Esophagus squamous epithelium (tissue), 5 donors: ENCODE measurements around the gene CRYBA4. TPM values are rescaled to one million over a fixed set of nuclear protein-coding genes. Genes with fewer than 3 reads are reported as not detected.

ENCODE experiments used
- DNase-seq: peaks from one replicate; lab custom pipeline; 2025; lab: John Stamatoyannopoulos, UW
- H3K27ac ChIP-seq, 4 donors: fragments of 200-600 bp; sonication (generic); one replicate each; pipeline ENCODE4 v1.5.1; 2016 to 2019; ENCODE audit warnings: mild to moderate bottlenecking in 1 of 4
- H3K27me3 ChIP-seq, 4 donors: fragments of 200-600 bp; sonication (generic); 1 replicate in 3 of 4; 2 replicates in 1 of 4; pipeline versions ENCODE4 v1.5.1 to v1.6.0; 2017 to 2021; ENCODE audit warnings: antibody characterized with exemption in 1 of 4
- H3K36me3 ChIP-seq, 3 donors: fragments of 200-600 bp; sonication (generic); one replicate each; pipeline ENCODE4 v1.5.1; 2016 to 2019
- H3K4me1 ChIP-seq, 3 donors: fragments of 200-600 bp; sonication (generic); one replicate each; pipeline ENCODE4 v1.5.1; 2017 to 2019
- H3K4me3 ChIP-seq, 4 donors: fragments of 200-600 bp; sonication (generic); 1 replicate in 3 of 4; 2 replicates in 1 of 4; pipeline ENCODE4 v1.5.1; 2016 to 2019; ENCODE audit warnings: mild to moderate bottlenecking in 2 of 4, moderate library complexity in 1 of 4
- H3K9me3 ChIP-seq, 3 donors: fragments of 200-600 bp; sonication (generic); one replicate each; pipeline ENCODE4 v1.5.1; 2016 to 2019
- POLR2A ChIP-seq, 4 donors: fragments of 450-650 bp; IDR thresholded peaks; one replicate each; pipeline ENCODE4 v1.6.1; 2017; ENCODE audit warnings: antibody characterized with exemption in 4 of 4, mild to moderate bottlenecking in 4 of 4, moderate library complexity in 3 of 4
- WGBS, 2 donors: methylation state at CpG; one replicate each; pipeline ENCODE4 v1.1.5; 2018; 5-methylcytosine and 5-hydroxymethylcytosine counted together
- intact Hi-C: fragments of 100-400 bp; cut with DNase I; formaldehyde crosslinking; loops from one replicate; pipeline ENCODE4 v1.15.0; 2022
- small RNA-seq, 4 donors: library from RNA; depleted of rRNA; stranded (forward); fragments of <200 nt; gene quantifications; one replicate each; pipeline ENCODE3, GENCODE V24; 2016
- total RNA-seq, 4 donors: library from RNA; depleted of rRNA; stranded (reverse); fragments of >200 nt; gene quantifications; one replicate each; pipeline ENCODE4 v1.1.0, GENCODE V29; 2016
- TF ChIP-seq, protein P1 (sequence below), 6 experiments: fragments of 450-650 bp in 4 of 6; fragments of 200-600 bp in 2 of 6; sonication (generic) in 2 of 6; IDR thresholded peaks; one replicate each; pipeline ENCODE4 v1.5.1; 2016 to 2019; ENCODE audit warnings: antibody characterized with exemption in 6 of 6, mild to moderate bottlenecking in 4 of 6, moderate library complexity in 4 of 6
- donor health status: DM: yes; HTN: yes; CAD: no.

The CRYBA4 gene
- total RNA-seq, 4 donors from 2014 or later, result not detected

DNA sequence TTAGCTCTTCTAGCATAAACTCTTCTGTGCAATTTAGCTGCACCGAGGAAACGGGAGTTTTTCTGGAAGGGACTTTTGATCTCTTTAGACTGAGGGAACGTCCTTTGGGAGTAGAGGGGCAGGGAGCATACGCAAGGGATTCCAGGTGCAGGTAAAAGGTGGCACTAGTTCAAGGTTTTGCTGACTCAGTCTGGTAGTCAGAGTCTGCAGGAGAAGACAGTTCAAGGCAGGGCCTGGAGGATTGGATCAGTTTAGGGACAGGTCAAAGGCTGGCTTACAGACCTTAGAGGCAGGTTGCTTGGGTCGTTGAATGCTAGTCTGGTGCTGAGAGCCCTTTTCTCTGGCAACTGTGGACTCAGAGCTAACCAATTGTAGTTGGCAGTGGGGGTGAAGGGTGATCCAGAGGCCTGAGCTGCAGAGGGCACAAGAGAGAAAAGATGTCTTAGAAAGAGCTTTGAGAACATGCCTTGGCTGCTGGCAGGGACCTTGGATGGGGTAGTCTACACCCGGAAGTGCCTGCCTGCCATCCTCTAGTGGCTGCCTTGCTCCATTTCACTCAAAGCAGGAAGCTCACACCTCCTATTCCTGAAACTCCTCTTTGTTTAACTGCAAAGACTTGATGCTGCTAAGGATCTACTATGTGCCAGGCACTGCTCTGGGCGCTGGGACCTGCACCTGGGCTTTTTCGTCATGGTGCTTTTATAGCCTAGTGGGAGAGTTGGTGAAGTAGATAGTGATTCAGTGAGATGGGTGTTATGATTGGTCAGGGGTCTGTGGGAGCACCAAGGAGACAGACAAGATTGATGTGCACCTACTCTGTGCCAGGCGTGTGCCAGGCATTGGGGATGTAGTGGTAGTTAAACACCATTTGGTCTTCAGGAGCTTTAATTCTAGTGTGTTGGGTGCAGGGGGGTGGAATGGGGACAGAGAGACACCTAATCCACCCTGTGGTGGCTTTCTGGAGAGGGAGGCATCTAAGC is 52.7 kb downstream of the CRYBA4 start:
- H3K27ac ChIP-seq, result peak overlapping the region; percentile 92 to 100 (median 96)
- DNase-seq, result no peak

DNA sequence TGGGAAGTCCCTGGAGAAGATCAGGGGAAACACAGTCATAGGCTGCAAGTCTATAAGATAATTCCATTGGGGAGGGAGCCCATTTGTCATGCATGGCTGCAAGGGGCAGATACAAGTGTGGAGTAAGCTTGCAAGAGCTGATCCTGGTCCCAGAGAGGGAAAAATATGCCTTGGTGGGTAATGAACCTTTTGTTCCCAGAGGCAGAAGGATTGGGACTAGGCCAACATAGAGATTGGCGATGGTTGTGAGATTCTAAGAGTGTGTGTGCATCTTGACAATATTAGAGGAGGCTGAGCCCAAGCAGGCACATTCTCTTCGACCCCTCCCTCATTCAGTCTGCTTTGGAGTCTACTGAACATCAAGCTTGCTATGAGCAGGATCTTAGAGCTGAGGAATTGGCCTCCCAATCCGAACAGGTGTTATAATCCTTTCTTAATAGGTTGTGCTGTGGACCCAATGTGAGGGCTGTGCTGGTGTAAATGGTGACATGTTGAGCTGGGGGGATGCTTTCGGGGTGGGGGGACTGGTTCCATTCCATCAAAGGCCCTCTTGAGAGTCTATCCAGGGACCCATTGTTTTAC is 54.0 kb downstream of the CRYBA4 start:
- intact Hi-C loops, result no loop called here
- Histone ChIP-seq H3K4me1 (peaks cover 33 to 63% (median 45%) of the 10 kb centered on the region in 3 donors), H3K27me3 (no peaks in the 10 kb centered on the region), H3K9me3 (no peaks in the 10 kb centered on the region), H3K36me3 (peaks cover 0 to 18% (median 0%) of the 10 kb centered on the region in 3 donors), H3K27ac (peak overlapping the region in 2 of 4 donors; percentile 96 to 100), H3K4me3 (no peak overlapping the region)
- no peak for TF ChIP-seq POLR2A (IDR thresholded peaks at IDR 0.05)
- TF ChIP-seq, protein P1, sequence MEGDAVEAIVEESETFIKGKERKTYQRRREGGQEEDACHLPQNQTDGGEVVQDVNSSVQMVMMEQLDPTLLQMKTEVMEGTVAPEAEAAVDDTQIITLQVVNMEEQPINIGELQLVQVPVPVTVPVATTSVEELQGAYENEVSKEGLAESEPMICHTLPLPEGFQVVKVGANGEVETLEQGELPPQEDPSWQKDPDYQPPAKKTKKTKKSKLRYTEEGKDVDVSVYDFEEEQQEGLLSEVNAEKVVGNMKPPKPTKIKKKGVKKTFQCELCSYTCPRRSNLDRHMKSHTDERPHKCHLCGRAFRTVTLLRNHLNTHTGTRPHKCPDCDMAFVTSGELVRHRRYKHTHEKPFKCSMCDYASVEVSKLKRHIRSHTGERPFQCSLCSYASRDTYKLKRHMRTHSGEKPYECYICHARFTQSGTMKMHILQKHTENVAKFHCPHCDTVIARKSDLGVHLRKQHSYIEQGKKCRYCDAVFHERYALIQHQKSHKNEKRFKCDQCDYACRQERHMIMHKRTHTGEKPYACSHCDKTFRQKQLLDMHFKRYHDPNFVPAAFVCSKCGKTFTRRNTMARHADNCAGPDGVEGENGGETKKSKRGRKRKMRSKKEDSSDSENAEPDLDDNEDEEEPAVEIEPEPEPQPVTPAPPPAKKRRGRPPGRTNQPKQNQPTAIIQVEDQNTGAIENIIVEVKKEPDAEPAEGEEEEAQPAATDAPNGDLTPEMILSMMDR (IDR thresholded peaks at IDR 0.05), result no peak
- no peak for DNase-seq
- 88 to 92% methylated on average over 3 to 4 of the region's 4 CpGs for WGBS, 2 donors

More for the DNA sequence above, 52.7 kb downstream of the CRYBA4 start:
- Histone ChIP-seq H3K4me3 (peak overlapping the region in 3 of 4 donors; percentile 6 to 91 (median 79)), H3K9me3 (no peaks in the 10 kb centered on the region), H3K4me1 (peaks cover 33 to 64% (median 45%) of the 10 kb centered on the region in 3 donors), H3K27me3 (no peaks in the 10 kb centered on the region), H3K36me3 (peaks cover 0 to 7% (median 0%) of the 10 kb centered on the region in 3 donors)
- TF ChIP-seq POLR2A (IDR thresholded peaks at IDR 0.05), result no peak
- TF ChIP-seq, protein P1 (IDR thresholded peaks at IDR 0.05), result peak in 2 of 6 experiments; percentile 8 to 16
- intact Hi-C loops, result no loop called here
- 53 to 60% methylated on average over 8 to 9 of the region's 9 CpGs for whole genome bisulfite sequencing, 2 donors

DNA sequence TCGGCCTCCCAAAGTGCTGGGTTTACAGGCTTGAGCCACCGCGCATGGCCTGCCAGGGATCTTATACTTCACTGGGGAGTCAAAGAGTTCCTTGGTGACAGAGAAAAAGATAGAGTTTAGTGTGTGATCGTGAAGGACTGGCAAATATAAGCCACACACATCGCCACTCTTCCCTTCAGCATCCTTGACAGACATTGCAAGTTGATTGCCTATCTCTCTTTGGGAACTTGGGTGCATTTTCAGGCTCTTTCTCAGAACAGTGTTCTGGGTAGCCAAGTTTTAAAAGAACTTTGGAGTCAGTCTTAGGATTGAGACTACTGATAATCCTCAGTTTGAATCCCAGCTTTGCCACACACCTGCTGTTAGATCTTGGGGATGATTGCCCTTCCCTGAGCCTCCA is 55.5 kb downstream of the CRYBA4 start:
- DNase-seq, result no peak
- peaks cover 21 to 49% (median 31%) of the 10 kb centered on the region in 3 donors for H3K4me1 ChIP-seq
- H3K36me3 ChIP-seq, result peaks cover 4 to 32% (median 9%) of the 10 kb centered on the region in 3 donors
- no peak overlapping the region for H3K4me3 ChIP-seq
- 52 to 55% methylated on average over 2 of the region's 5 CpGs for WGBS, 2 donors
- no peaks in the 10 kb centered on the region for H3K9me3 ChIP-seq
- H3K27me3 ChIP-seq, result no peaks in the 10 kb centered on the region
- intact Hi-C loops, result no loop called here
- TF ChIP-seq, protein P1 (IDR thresholded peaks at IDR 0.05), result no peak
- TF ChIP-seq POLR2A (IDR thresholded peaks at IDR 0.05), result no peak
- H3K27ac ChIP-seq, result no peak overlapping the region

DNA sequence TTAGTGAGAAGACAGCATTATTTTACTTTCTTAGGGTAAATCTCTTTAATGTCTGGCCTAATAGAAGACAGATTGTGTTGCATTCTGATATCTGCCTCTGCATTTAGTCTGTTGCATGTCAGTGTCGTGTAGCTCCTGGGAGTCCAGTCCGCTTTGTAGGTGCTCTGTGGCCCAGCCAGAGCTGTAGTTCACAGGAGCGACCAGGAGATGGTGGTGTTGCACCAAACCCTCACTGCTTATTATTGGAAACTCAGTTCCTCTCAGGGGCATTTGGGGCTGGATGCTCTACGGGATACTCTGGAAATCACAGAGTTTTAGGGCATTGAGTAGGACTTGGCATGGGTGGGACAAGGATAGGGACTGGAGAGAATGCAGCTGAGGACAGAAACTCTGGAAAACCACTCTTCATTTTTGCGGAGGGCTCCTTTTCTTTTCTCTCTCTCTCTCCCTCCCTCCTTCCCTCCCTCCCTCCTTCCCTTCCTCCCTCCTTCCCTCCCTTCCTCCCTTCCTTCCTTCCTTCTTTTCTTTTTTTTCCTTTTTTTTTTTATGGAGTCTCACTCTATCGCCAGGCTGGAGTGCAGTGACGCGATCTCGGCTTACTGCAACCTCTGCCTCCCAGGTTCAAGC is 57.4 kb downstream of the CRYBA4 start:
- TF ChIP-seq, protein P1 (IDR thresholded peaks at IDR 0.05), result peak; percentile 72 to 93 (median 88)
- no peak for TF ChIP-seq POLR2A (IDR thresholded peaks at IDR 0.05)
- Histone ChIP-seq H3K27me3 (no peaks in the 10 kb centered on the region), H3K27ac (no peak overlapping the region), H3K4me1 (peaks cover 7 to 30% (median 18%) of the 10 kb centered on the region in 3 donors), H3K9me3 (no peaks in the 10 kb centered on the region), H3K36me3 (peaks cover 4 to 50% (median 9%) of the 10 kb centered on the region in 3 donors), H3K4me3 (no peak overlapping the region)
- WGBS, 2 donors, result 53 to 54% methylated on average over 8 to 9 of the region's 9 CpGs
- DNase-seq, result no peak
- intact Hi-C loops, result no loop called here

Small RNAs within 50 kb of the gene (small RNA-seq; reads per million reads assigned to genes)
- 0 reads per million in 4 donors for gene RF01874

Other genes starting within 250 kb of the CRYBA4 start
- gene ASPHD2, start 192.7 kb upstream of the CRYBA4 start, total RNA-seq, result 1 to 10 TPM; 1.3 to 2.1 (median 2.0) TPM
- gene HPS4, start 138.2 kb upstream of the CRYBA4 start, total RNA-seq, result 10 to 100 TPM; 21.9 to 28.5 (median 24.5) TPM
- 10 to 100 TPM; 11.4 to 27.3 (median 13.6) TPM for gene SRRD, start 138.1 kb upstream of the CRYBA4 start, total RNA-seq
- gene TFIP11, start 109.5 kb upstream of the CRYBA4 start, total RNA-seq, result 10 to 100 TPM; 21.6 to 27.1 (median 25.8) TPM
- gene TPST2, start 31.8 kb upstream of the CRYBA4 start, total RNA-seq, result 10 to 100 TPM; 27.2 to 40.6 (median 32.5) TPM
- gene CRYBB1, start 3.9 kb upstream of the CRYBA4 start, total RNA-seq, result under 1 TPM in 1 of 4 donors, not detected in 3; 0.95 TPM
- gene MIAT, start 35.6 kb downstream of the CRYBA4 start, total RNA-seq, result 1 to 10 TPM in 2 of 4 donors, under 1 TPM in 2; 0.50 to 2.4 (median 1.4) TPM